ENCODE measurements around the gene SAMD8.

SAMD8 gene

GRCh38 chr10:75137533-75138438, 26.3 kb downstream of the SAMD8 start:
- H3K4me3 ChIP-seq (ENCODE audit: low read length) = no peak overlapping the region
- H3K36me3 ChIP-seq (ENCODE audit: control insufficient read depth, insufficient read depth, low read length) = no peaks in the 10 kb centered on the region
- no peaks in the 10 kb centered on the region for H3K9me3 ChIP-seq (ENCODE audit: control insufficient read depth, low read length)
- H3K9ac ChIP-seq (ENCODE audit: low read length) = no peak overlapping the region
- no peaks in the 10 kb centered on the region for H3K27me3 ChIP-seq (ENCODE audit: control insufficient read depth, insufficient read depth, low read length)
- peaks cover 16% of the 10 kb centered on the region for H3K4me1 ChIP-seq (ENCODE audit: control insufficient read depth, insufficient read depth, low read length)

- no peak overlapping the region for H3K9ac ChIP-seq (ENCODE audit: low read length)
- H3K36me3 ChIP-seq (ENCODE audit: control insufficient read depth, insufficient read depth, low read length) = no peaks in the 10 kb centered on the region
- H3K4me3 ChIP-seq (ENCODE audit: low read length) = no peak overlapping the region
- peaks cover 16% of the 10 kb centered on the region for H3K4me1 ChIP-seq (ENCODE audit: control insufficient read depth, insufficient read depth, low read length)
- H3K27me3 ChIP-seq (ENCODE audit: control insufficient read depth, insufficient read depth, low read length) = no peaks in the 10 kb centered on the region
- H3K9me3 ChIP-seq (ENCODE audit: control insufficient read depth, low read length) = no peaks in the 10 kb centered on the region
These were observed 28.8 kb downstream of the SAMD8 start for GRCh38 chr10:75140246-75140645.

- H3K4me3 ChIP-seq (ENCODE audit: low read length) = no peak overlapping the region
- H3K27me3 ChIP-seq (ENCODE audit: control insufficient read depth, insufficient read depth, low read length) = no peaks in the 10 kb centered on the region
- H3K36me3 ChIP-seq (ENCODE audit: control insufficient read depth, insufficient read depth, low read length) = no peaks in the 10 kb centered on the region
- H3K9ac ChIP-seq (ENCODE audit: low read length) = no peak overlapping the region
- H3K4me1 ChIP-seq (ENCODE audit: control insufficient read depth, insufficient read depth, low read length) = peaks cover 8% of the 10 kb centered on the region
- no peaks in the 10 kb centered on the region for H3K9me3 ChIP-seq (ENCODE audit: control insufficient read depth, low read length)
These were observed 31.9 kb downstream of the SAMD8 start for GRCh38 chr10:75143353-75143752.

- Histone ChIP-seq H3K9ac (ENCODE audit: low read length) (no peak overlapping the region), H3K4me3 (ENCODE audit: low read length) (no peak overlapping the region), H3K36me3 (ENCODE audit: control insufficient read depth, insufficient read depth, low read length) (no peaks in the 10 kb centered on the region), H3K9me3 (ENCODE audit: control insufficient read depth, low read length) (no peaks in the 10 kb centered on the region), H3K4me1 (ENCODE audit: control insufficient read depth, insufficient read depth, low read length) (no peaks in the 10 kb centered on the region), H3K27me3 (ENCODE audit: control insufficient read depth, insufficient read depth, low read length) (no peaks in the 10 kb centered on the region)
These were observed 34.1 kb downstream of the SAMD8 start for GRCh38 chr10:75145590-75145989.

- H3K4me3 ChIP-seq (ENCODE audit: low read length) = no peak overlapping the region
- H3K4me1 ChIP-seq (ENCODE audit: control insufficient read depth, insufficient read depth, low read length) = no peaks in the 10 kb centered on the region
- H3K36me3 ChIP-seq (ENCODE audit: control insufficient read depth, insufficient read depth, low read length) = no peaks in the 10 kb centered on the region
- H3K27me3 ChIP-seq (ENCODE audit: control insufficient read depth, insufficient read depth, low read length) = no peaks in the 10 kb centered on the region
- no peak overlapping the region for H3K9ac ChIP-seq (ENCODE audit: low read length)
- no peaks in the 10 kb centered on the region for H3K9me3 ChIP-seq (ENCODE audit: control insufficient read depth, low read length)
These were observed 35.3 kb downstream of the SAMD8 start for GRCh38 chr10:75146780-75147179.

GRCh38 chr10:75150656-75151055, 39.2 kb downstream of the SAMD8 start:
- no peaks in the 10 kb centered on the region for H3K9me3 ChIP-seq (ENCODE audit: control insufficient read depth, low read length)
- H3K36me3 ChIP-seq (ENCODE audit: control insufficient read depth, insufficient read depth, low read length) = no peaks in the 10 kb centered on the region
- no peak overlapping the region for H3K9ac ChIP-seq (ENCODE audit: low read length)

GRCh38 chr10:75159519-75159918, 48.1 kb downstream of the SAMD8 start:
- Histone ChIP-seq H3K4me3 (ENCODE audit: low read length) (no peak overlapping the region), H3K4me1 (ENCODE audit: control insufficient read depth, insufficient read depth, low read length) (no peaks in the 10 kb centered on the region), H3K36me3 (ENCODE audit: control insufficient read depth, insufficient read depth, low read length) (no peaks in the 10 kb centered on the region), H3K9ac (ENCODE audit: low read length) (no peak overlapping the region), H3K27me3 (ENCODE audit: control insufficient read depth, insufficient read depth, low read length) (no peaks in the 10 kb centered on the region), H3K9me3 (ENCODE audit: control insufficient read depth, low read length) (no peaks in the 10 kb centered on the region)

More at GRCh38 chr10:75150656-75151055, 39.2 kb downstream of the SAMD8 start:
- no peaks in the 10 kb centered on the region for H3K27me3 ChIP-seq (ENCODE audit: control insufficient read depth, insufficient read depth, low read length)
- H3K4me3 ChIP-seq (ENCODE audit: low read length) = no peak overlapping the region
- H3K4me1 ChIP-seq (ENCODE audit: control insufficient read depth, insufficient read depth, low read length) = no peaks in the 10 kb centered on the region

- no peaks in the 10 kb centered on the region for H3K36me3 ChIP-seq (ENCODE audit: control insufficient read depth, insufficient read depth, low read length)
- no peak overlapping the region for H3K4me3 ChIP-seq (ENCODE audit: low read length)
- H3K9ac ChIP-seq (ENCODE audit: low read length) = no peak overlapping the region
- H3K4me1 ChIP-seq (ENCODE audit: control insufficient read depth, insufficient read depth, low read length) = no peaks in the 10 kb centered on the region
- H3K9me3 ChIP-seq (ENCODE audit: control insufficient read depth, low read length) = no peaks in the 10 kb centered on the region
- H3K27me3 ChIP-seq (ENCODE audit: control insufficient read depth, insufficient read depth, low read length) = no peaks in the 10 kb centered on the region
These were observed 54.5 kb downstream of the SAMD8 start for GRCh38 chr10:75165684-75166622.

- Histone ChIP-seq H3K9ac (ENCODE audit: low read length) (no peak overlapping the region), H3K36me3 (ENCODE audit: control insufficient read depth, insufficient read depth, low read length) (no peaks in the 10 kb centered on the region), H3K27me3 (ENCODE audit: control insufficient read depth, insufficient read depth, low read length) (no peaks in the 10 kb centered on the region), H3K4me1 (ENCODE audit: control insufficient read depth, insufficient read depth, low read length) (no peaks in the 10 kb centered on the region), H3K9me3 (ENCODE audit: control insufficient read depth, low read length) (no peaks in the 10 kb centered on the region), H3K4me3 (ENCODE audit: low read length) (no peak overlapping the region)
These were observed 55.1 kb downstream of the SAMD8 start for GRCh38 chr10:75166623-75166972.

- Histone ChIP-seq H3K36me3 (ENCODE audit: control insufficient read depth, insufficient read depth, low read length) (no peaks in the 10 kb centered on the region), H3K9ac (ENCODE audit: low read length) (no peak overlapping the region), H3K9me3 (ENCODE audit: control insufficient read depth, low read length) (no peaks in the 10 kb centered on the region), H3K27me3 (ENCODE audit: control insufficient read depth, insufficient read depth, low read length) (no peaks in the 10 kb centered on the region), H3K4me1 (ENCODE audit: control insufficient read depth, insufficient read depth, low read length) (no peaks in the 10 kb centered on the region), H3K4me3 (ENCODE audit: low read length) (no peak overlapping the region)
These were observed 56.8 kb downstream of the SAMD8 start for GRCh38 chr10:75168275-75168674.

- no peaks in the 10 kb centered on the region for H3K36me3 ChIP-seq (ENCODE audit: control insufficient read depth, insufficient read depth, low read length)
These were observed 58.8 kb downstream of the SAMD8 start for GRCh38 chr10:75170215-75170614.

GRCh38 chr10:75175046-75175445, 63.6 kb downstream of the SAMD8 start:
- Histone ChIP-seq H3K27me3 (ENCODE audit: control insufficient read depth, insufficient read depth, low read length) (no peaks in the 10 kb centered on the region), H3K36me3 (ENCODE audit: control insufficient read depth, insufficient read depth, low read length) (no peaks in the 10 kb centered on the region), H3K4me3 (ENCODE audit: low read length) (no peak overlapping the region), H3K4me1 (ENCODE audit: control insufficient read depth, insufficient read depth, low read length) (no peaks in the 10 kb centered on the region), H3K9me3 (ENCODE audit: control insufficient read depth, low read length) (no peaks in the 10 kb centered on the region), H3K9ac (ENCODE audit: low read length) (no peak overlapping the region)

More at GRCh38 chr10:75170215-75170614, 58.8 kb downstream of the SAMD8 start:
- no peaks in the 10 kb centered on the region for H3K9me3 ChIP-seq (ENCODE audit: control insufficient read depth, low read length)
- no peak overlapping the region for H3K4me3 ChIP-seq (ENCODE audit: low read length)
- no peaks in the 10 kb centered on the region for H3K27me3 ChIP-seq (ENCODE audit: control insufficient read depth, insufficient read depth, low read length)
- H3K9ac ChIP-seq (ENCODE audit: low read length) = no peak overlapping the region
- H3K4me1 ChIP-seq (ENCODE audit: control insufficient read depth, insufficient read depth, low read length) = no peaks in the 10 kb centered on the region
